SK-N-SH (cell line): ENCODE measurements around the gene CDSN. TPM values are rescaled to one million over a fixed set of nuclear protein-coding genes. Genes with fewer than 3 reads are reported as not detected.
A peak's percentile ranks its signal among the peaks of the same experiment; 100 is the strongest.

Experiments
- CTCF ChIA-PET: fragments of 300-600, 350-600 bp; formaldehyde crosslinking; extraction: SDS; loops from one replicate; lab custom pipeline; 2021; lab: Yijun Ruan, JAX
- POLR2A ChIA-PET: fragments of 350-600 bp; sonication (Branson Sonifier 250); formaldehyde crosslinking; extraction: SDS; loops from one replicate; lab custom pipeline; 2020; ENCODE audit warnings: antibody characterized with exemption, inconsistent platforms; lab: Yijun Ruan, JAX
- DNase-seq: peaks from one replicate; pipeline ENCODE4 v3.0.0; 2012
- H2AFZ ChIP-seq: fragments of 200-600 bp; sonication (generic); 2 replicates; pipeline ENCODE4 v1.8.1; 2016; ENCODE audit warnings: antibody characterized with exemption, mild to moderate bottlenecking, low read depth
- H3F3A ChIP-seq: fragments of 200-600 bp; sonication (generic); replicated peaks from 2 replicates; pipeline ENCODE3; 2016; ENCODE audit warnings: antibody characterized with exemption, mild to moderate bottlenecking; ENCODE audit not compliant: insufficient read depth
- H3K27ac ChIP-seq, 2 experiments: fragments of 200-500 bp in 1 of 2; fragments of 200-600 bp in 1 of 2; sonication (Bioruptor generic) in 1 of 2; sonication (generic), shearing (Covaris generic) in 1 of 2; 2 replicates each; pipeline versions ENCODE4 v1.5.1 to v1.6.1; 2014 to 2016; ENCODE audit warnings: low read depth in 2 of 2, inconsistent platforms in 1 of 2, low read length in 1 of 2, mild to moderate bottlenecking in 1 of 2, mixed read lengths in 1 of 2
- H3K27me3 ChIP-seq: fragments of 200-600 bp; sonication (generic), shearing (Covaris generic); 2 replicates; pipeline ENCODE4 v1.6.1; 2016; ENCODE audit warnings: mixed run types; ENCODE audit not compliant: insufficient read depth
- H3K36me3 ChIP-seq, 2 experiments: fragments of 200-500 bp in 1 of 2; fragments of 200-600 bp in 1 of 2; sonication (Bioruptor generic) in 1 of 2; sonication (generic) in 1 of 2; replicated peaks in 1 of 2; 2 replicates each; pipeline versions ENCODE3 to v1.5.1; 2014 to 2016; ENCODE audit warnings: low read length in 1 of 2, mild to moderate bottlenecking in 1 of 2; ENCODE audit not compliant: insufficient read depth in 2 of 2, control insufficient read depth in 1 of 2
- H3K4me1 ChIP-seq, 2 experiments: fragments of 200-500 bp in 1 of 2; fragments of 200-600 bp in 1 of 2; sonication (Bioruptor generic) in 1 of 2; sonication (generic), shearing (Covaris generic) in 1 of 2; 2 replicates each; pipeline versions ENCODE4 v1.5.1 to v1.6.1; 2014 to 2016; ENCODE audit warnings: low read depth in 1 of 2, low read length in 1 of 2, mixed run types in 1 of 2; ENCODE audit not compliant: insufficient read depth in 2 of 2, control insufficient read depth in 1 of 2
- H3K4me2 ChIP-seq: fragments of 200-600 bp; sonication (generic), shearing (Covaris generic); 2 replicates; pipeline ENCODE4 v1.6.1; 2017; ENCODE audit warnings: mixed run types
- H3K4me3 ChIP-seq, 2 experiments: fragments of 200-500 bp in 1 of 2; fragments of 200-600 bp in 1 of 2; sonication (Bioruptor generic) in 1 of 2; sonication (generic), shearing (Covaris generic) in 1 of 2; 2 replicates each; pipeline versions ENCODE4 v1.5.1 to v1.8.1; 2014 to 2016; ENCODE audit warnings: low read depth in 2 of 2, inconsistent platforms in 1 of 2, low read length in 1 of 2, mild to moderate bottlenecking in 1 of 2, mixed read lengths in 1 of 2, moderate library complexity in 1 of 2
- H3K79me2 ChIP-seq: fragments of 200-600 bp; sonication (generic); 2 replicates; pipeline ENCODE4 v1.8.1; 2017; ENCODE audit warnings: mild to moderate bottlenecking; ENCODE audit not compliant: insufficient read depth
- H3K9ac ChIP-seq: fragments of 200-600 bp; sonication (generic); 2 replicates; pipeline ENCODE4 v1.6.1; 2017; ENCODE audit warnings: mixed run types
- H3K9me2 ChIP-seq: fragments of 200-600 bp; sonication (generic); 2 replicates; pipeline ENCODE4 v1.6.1; 2017; ENCODE audit warnings: mixed run types
- H3K9me3 ChIP-seq: fragments of 200-600 bp; sonication (generic); 2 replicates; pipeline ENCODE4 v1.6.1; 2017; ENCODE audit warnings: mixed run types, mild to moderate bottlenecking, moderate library complexity
- H4K20me1 ChIP-seq: fragments of 200-600 bp; sonication (generic); 2 replicates; pipeline ENCODE4 v1.6.1; 2017; ENCODE audit warnings: mild to moderate bottlenecking, mixed run types; ENCODE audit not compliant: insufficient read depth
- CHD2 ChIP-seq: fragments of 150-350 bp; IDR thresholded peaks from 2 replicates; pipeline ENCODE4 v1.6.1; 2018; ENCODE audit warnings: low read length; ENCODE audit not compliant: partially characterized antibody
- EP300 ChIP-seq, 2 experiments: IDR thresholded peaks; 2 replicates each; pipeline versions ENCODE4 v1.4.0 to v1.6.1; 2012; ENCODE audit warnings: borderline replicate concordance in 1 of 2, low read depth in 1 of 2, low read length in 1 of 2
- EZH2phosphoT487 ChIP-seq: fragments of 200-600 bp; sonication (generic); IDR thresholded peaks from 2 replicates; pipeline ENCODE4 v1.6.1; 2017; ENCODE audit warnings: low read depth, mixed run types, mild to moderate bottlenecking, antibody characterized with exemption, moderate library complexity, borderline replicate concordance
- FOSL2 ChIP-seq: IDR thresholded peaks from 2 replicates; pipeline ENCODE4 v1.4.0; 2012; ENCODE audit warnings: low read depth, mild to moderate bottlenecking, moderate library complexity, borderline replicate concordance
- FOXM1 ChIP-seq: IDR thresholded peaks from 2 replicates; pipeline ENCODE4 v1.4.0; 2012; ENCODE audit warnings: low read depth, mild to moderate bottlenecking
- JUND ChIP-seq: IDR thresholded peaks from 2 replicates; pipeline ENCODE4 v1.4.0; 2012
- MEF2A ChIP-seq: IDR thresholded peaks from 2 replicates; pipeline ENCODE4 v1.4.0; 2012; ENCODE audit warnings: low read depth, borderline replicate concordance
- MXI1 ChIP-seq: IDR thresholded peaks from 2 replicates; pipeline ENCODE4 v1.6.1; 2012; ENCODE audit warnings: mild to moderate bottlenecking, low read depth, low read length, improper control_type of control experiment
- NRF1 ChIP-seq: IDR thresholded peaks from 2 replicates; pipeline ENCODE4 v1.6.1; 2012; ENCODE audit warnings: low read depth, mild to moderate bottlenecking, low read length
- RAD21 ChIP-seq: IDR thresholded peaks from 2 replicates; pipeline ENCODE4 v1.6.1; 2012; ENCODE audit warnings: mild to moderate bottlenecking, low read length
- RFX5 ChIP-seq: IDR thresholded peaks from 2 replicates; pipeline ENCODE4 v1.6.1; 2012; ENCODE audit warnings: mild to moderate bottlenecking, improper control_type of control experiment, low read length
- SIN3A ChIP-seq: IDR thresholded peaks from 2 replicates; pipeline ENCODE4 v1.6.1; 2012; ENCODE audit warnings: low read depth, mild to moderate bottlenecking, low read length, moderate library complexity, borderline replicate concordance
- TCF12 ChIP-seq: IDR thresholded peaks from 2 replicates; pipeline ENCODE4 v1.4.0; 2012
- USF2 ChIP-seq: fragments of 150-350 bp; IDR thresholded peaks from 2 replicates; pipeline ENCODE4 v1.6.1; 2017; ENCODE audit warnings: antibody characterized with exemption, low read length, low read depth, borderline replicate concordance
- YY1 ChIP-seq: IDR thresholded peaks from 2 replicates; pipeline ENCODE4 v1.4.0; 2012; ENCODE audit warnings: low read depth, mild to moderate bottlenecking
- ZBTB33 ChIP-seq: IDR thresholded peaks from 2 replicates; pipeline ENCODE4 v1.4.0; 2012; ENCODE audit warnings: low read depth, borderline replicate concordance
- WGBS: methylation state at CpG from one replicate; pipeline ENCODE4 v1.1.6; 2017; ENCODE audit warnings: low lambda C conversion rate; 5-methylcytosine and 5-hydroxymethylcytosine counted together
- polyA plus RNA-seq, 3 experiments: library from polyadenylated mRNA; depleted of rRNA; stranded (reverse); fragments of >200 nt; gene quantifications; 2 replicates each; pipeline ENCODE4 v1.2.3, GENCODE V29; 2012
- TF ChIP-seq, protein P1 (sequence below): IDR thresholded peaks from 2 replicates; pipeline ENCODE4 v1.6.1; 2012; ENCODE audit warnings: mild to moderate bottlenecking, low read depth, low read length, moderate library complexity

CDSN gene
- polyA plus RNA-seq, 1 of the 3 experiments (the other 2 are of a cell fraction): 0.02 TPM

DNA sequence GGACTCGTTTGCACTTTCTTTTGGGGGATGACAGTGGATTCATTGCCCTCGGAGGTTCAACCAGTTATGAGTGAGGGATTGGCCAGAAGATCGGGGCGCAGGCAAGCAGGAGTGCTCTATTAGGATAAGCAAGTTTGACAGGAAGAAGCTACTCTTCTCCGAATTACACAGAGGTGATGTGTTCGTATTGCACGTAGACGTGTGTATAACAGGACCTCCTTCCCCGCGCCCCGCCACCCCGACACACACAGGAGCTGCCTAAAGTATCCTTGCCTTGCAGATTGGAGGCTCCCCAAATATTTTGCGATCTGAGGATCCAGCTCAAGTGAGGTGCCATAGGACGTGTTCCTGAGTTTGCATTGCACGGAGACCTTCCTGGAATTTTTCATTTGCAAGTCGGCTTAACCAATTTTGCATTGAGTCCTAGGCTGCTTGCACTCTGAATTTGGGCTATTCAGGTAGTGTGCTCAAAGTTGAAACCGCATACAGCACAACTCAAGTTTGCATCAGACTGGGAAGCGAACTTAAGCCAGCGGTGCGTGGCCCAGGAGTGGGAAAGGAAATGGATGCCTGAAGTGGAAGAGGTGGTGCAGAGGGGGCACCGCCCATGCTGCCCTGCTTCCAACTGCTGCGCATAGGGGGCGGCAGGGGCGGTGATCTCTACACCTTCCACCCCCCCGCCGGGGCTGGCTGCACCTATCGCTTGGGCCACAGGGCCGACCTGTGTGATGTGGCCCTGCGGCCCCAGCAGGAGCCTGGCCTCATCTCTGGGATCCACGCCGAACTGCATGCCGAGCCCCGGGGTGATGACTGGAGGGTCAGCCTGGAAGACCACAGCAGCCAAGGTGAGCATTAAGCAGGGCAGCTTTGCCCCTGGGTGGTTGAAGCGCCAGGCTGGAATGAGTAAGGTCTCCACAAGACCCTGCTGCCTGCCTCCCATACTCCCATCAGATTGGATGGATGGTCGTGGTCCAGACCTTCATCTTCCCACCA, 38.9 kb upstream of the CDSN start:
- peaks cover 9% of the 10 kb centered on the region for H3K79me2 ChIP-seq
- H3F3A ChIP-seq: no peaks in the 10 kb centered on the region
- 15% methylated on average over 18 of the region's 35 CpGs for WGBS
- peak; percentile 51 for DNase-seq
- H2AFZ ChIP-seq: peak overlapping the region; percentile 88
- H3K27ac ChIP-seq: no peak overlapping the region
- H3K4me3 ChIP-seq: peak overlapping the region; percentile 83 to 93
- H3K4me1 ChIP-seq: peaks cover 0 to 18% of the 10 kb centered on the region in 2 experiments; a peak in 1 of 4 replicates
- H3K4me2 ChIP-seq: peak overlapping the region; percentile 91
- H3K27me3 ChIP-seq: no peaks in the 10 kb centered on the region
- ChIA-PET CTCF (interaction anchor here (0.9 to 2.5 kb wide), 5 partner anchors 21 to 208 kb away, joined by 3 to 10 read pairs (median 5); partner anchors contain the start of gene PSORS1C2), POLR2A (no interaction called here)
- H3K9me3 ChIP-seq: no peaks in the 10 kb centered on the region
- H4K20me1 ChIP-seq: no peaks in the 10 kb centered on the region
- H3K36me3 ChIP-seq: peaks cover 0 to 2% of the 10 kb centered on the region in 2 experiments
- TF ChIP-seq JUND: no peak
- no peak for TF ChIP-seq RAD21
- peak overlapping the region; percentile 68; the same call in 1 of the 2 replicates for H3K9ac ChIP-seq
- no peaks in the 10 kb centered on the region for H3K9me2 ChIP-seq

DNA sequence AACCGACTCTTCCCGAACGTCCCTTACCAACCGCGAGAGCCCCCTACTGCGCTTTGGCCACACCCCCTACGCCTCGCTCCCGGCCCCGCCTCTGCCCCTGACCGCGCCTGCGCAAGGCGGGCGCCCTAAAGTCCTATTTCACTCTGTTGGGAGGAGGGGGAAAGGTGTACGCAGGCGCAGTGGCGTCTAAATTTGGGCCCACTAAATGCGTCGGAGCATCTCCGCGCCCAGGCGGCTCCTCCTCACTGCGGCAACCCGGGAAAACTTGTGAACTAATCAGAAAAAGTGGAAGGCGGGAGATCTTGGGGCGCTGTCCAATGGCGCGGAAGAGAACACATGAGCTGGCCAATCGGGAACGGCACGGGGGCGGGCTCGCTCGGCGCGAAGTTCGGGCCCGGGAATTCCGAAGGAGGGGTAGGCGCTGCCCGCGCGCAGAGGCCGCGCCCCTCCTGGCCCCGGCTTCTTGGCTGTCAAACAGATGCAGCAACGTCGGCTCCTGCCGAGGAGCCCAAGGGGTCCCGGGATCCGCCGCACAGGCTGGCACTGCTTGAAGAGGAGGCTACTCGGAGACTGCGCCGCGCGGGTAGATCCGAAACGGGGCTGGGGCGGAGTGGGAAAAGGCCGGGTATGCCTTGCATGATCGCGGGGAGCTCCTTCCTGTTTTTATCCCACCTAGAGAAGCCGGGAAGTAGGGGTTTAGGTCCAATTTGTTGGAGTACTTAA, 38.1 kb upstream of the CDSN start, which contains the start of gene TCF19:
TCF19 (plus strand) TSS at position 450 of the 723 bp plus-strand sequence. CDS start 881 bp downstream, outside the sequence.
- no peaks in the 10 kb centered on the region for H3K9me3 ChIP-seq
- H4K20me1 ChIP-seq: no peaks in the 10 kb centered on the region
- H2AFZ ChIP-seq: peak within 1 kb of the TSS; percentile 90
- no peaks in the 10 kb centered on the region for H3K9me2 ChIP-seq
- H3K79me2 ChIP-seq: peaks cover 9% of the 10 kb centered on the region
- no peaks in the 10 kb centered on the region for H3K27me3 ChIP-seq
- CTCF ChIA-PET: interaction anchor here (0.9 to 2.0 kb wide), 4 partner anchors 20 to 71 kb away, joined by 3 to 6 read pairs (median 4); partner anchors contain the start of gene PSORS1C2
- peak within 1 kb of the TSS; percentile 91 for H3K4me2 ChIP-seq
- DNase-seq: peak; percentile 99
- 2% methylated on average over 33 of the region's 65 CpGs for WGBS
- POLR2A ChIA-PET: no interaction called here
- H3K9ac ChIP-seq: peak within 1 kb of the TSS; percentile 72
- peak within 1 kb of the TSS; percentile 28 to 44; a peak in 2 of 4 replicates for H3K27ac ChIP-seq
- peak within 1 kb of the TSS; percentile 83 to 93 for H3K4me3 ChIP-seq
- H3K36me3 ChIP-seq: peaks cover 0 to 2% of the 10 kb centered on the region in 2 experiments
- H3F3A ChIP-seq: no peaks in the 10 kb centered on the region
- peaks cover 0 to 18% of the 10 kb centered on the region in 2 experiments; a peak in 1 of 4 replicates for H3K4me1 ChIP-seq
- peak; percentile 82 for TF ChIP-seq RFX5
- peak; percentile 90 for TF ChIP-seq MXI1
- peak; percentile 97 for TF ChIP-seq SIN3A
- TF ChIP-seq EP300 (IDR thresholded peaks at IDR 0.05; ENCODE audit: borderline replicate concordance in 1 of 2, low read depth in 1 of 2, low read length in 1 of 2): 0 out of 4 replicates have a peak, but pooled peaks of 1 of the 2 experiments have one; percentile 9
- peak; percentile 95 for TF ChIP-seq NRF1
- TF ChIP-seq FOXM1: peak; percentile 57; the same call in 1 of the 2 replicates
- no peak for TF ChIP-seq ZBTB33
- TF ChIP-seq CHD2: peak; percentile 95
- no peak for TF ChIP-seq FOSL2
- TF ChIP-seq EZH2phosphoT487: no peak
- no peak for TF ChIP-seq YY1
- TF ChIP-seq, protein P1, sequence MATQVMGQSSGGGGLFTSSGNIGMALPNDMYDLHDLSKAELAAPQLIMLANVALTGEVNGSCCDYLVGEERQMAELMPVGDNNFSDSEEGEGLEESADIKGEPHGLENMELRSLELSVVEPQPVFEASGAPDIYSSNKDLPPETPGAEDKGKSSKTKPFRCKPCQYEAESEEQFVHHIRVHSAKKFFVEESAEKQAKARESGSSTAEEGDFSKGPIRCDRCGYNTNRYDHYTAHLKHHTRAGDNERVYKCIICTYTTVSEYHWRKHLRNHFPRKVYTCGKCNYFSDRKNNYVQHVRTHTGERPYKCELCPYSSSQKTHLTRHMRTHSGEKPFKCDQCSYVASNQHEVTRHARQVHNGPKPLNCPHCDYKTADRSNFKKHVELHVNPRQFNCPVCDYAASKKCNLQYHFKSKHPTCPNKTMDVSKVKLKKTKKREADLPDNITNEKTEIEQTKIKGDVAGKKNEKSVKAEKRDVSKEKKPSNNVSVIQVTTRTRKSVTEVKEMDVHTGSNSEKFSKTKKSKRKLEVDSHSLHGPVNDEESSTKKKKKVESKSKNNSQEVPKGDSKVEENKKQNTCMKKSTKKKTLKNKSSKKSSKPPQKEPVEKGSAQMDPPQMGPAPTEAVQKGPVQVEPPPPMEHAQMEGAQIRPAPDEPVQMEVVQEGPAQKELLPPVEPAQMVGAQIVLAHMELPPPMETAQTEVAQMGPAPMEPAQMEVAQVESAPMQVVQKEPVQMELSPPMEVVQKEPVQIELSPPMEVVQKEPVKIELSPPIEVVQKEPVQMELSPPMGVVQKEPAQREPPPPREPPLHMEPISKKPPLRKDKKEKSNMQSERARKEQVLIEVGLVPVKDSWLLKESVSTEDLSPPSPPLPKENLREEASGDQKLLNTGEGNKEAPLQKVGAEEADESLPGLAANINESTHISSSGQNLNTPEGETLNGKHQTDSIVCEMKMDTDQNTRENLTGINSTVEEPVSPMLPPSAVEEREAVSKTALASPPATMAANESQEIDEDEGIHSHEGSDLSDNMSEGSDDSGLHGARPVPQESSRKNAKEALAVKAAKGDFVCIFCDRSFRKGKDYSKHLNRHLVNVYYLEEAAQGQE: no peak
- TF ChIP-seq USF2: no peak
- no peak for TF ChIP-seq MEF2A
- TF ChIP-seq TCF12: no peak
